ENCODE measurements around the gene MRGPRF.
"Not testable (repeated sequence)": the region's sequence is repeated elsewhere in the genome, so short reads cannot be mapped to it uniquely, and the experiment has no call there.

The MRGPRF gene

DNA sequence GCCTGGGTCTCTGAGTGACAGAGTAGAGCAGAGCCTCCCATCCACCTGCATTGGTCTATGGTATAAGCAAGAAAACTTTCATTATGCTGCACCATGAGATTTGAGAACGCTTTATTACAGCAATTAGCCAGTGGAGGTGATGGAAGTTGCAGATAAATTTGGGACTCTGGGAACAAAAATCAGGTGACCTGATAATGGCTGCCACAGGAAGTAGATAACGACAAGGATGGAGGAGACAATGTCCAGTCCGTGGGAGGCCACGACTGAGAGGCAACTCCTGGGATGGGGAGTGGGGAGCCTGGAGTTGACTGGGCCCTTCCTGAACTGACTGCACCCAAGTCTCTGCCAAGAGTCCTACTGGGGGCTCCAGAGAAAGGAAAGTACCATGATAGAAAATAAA, 37.0 kb downstream of the MRGPRF start:
- no peak for DNase-seq (ENCODE audit: low read depth, low spot score)
- no peak overlapping the region for H3K4me3 ChIP-seq (ENCODE audit: low read depth, low read length)
- in situ Hi-C loops (cut with HindIII; ENCODE audit: low sequenced_read_pairs), result no loop called here
- TF ChIP-seq, protein P1, sequence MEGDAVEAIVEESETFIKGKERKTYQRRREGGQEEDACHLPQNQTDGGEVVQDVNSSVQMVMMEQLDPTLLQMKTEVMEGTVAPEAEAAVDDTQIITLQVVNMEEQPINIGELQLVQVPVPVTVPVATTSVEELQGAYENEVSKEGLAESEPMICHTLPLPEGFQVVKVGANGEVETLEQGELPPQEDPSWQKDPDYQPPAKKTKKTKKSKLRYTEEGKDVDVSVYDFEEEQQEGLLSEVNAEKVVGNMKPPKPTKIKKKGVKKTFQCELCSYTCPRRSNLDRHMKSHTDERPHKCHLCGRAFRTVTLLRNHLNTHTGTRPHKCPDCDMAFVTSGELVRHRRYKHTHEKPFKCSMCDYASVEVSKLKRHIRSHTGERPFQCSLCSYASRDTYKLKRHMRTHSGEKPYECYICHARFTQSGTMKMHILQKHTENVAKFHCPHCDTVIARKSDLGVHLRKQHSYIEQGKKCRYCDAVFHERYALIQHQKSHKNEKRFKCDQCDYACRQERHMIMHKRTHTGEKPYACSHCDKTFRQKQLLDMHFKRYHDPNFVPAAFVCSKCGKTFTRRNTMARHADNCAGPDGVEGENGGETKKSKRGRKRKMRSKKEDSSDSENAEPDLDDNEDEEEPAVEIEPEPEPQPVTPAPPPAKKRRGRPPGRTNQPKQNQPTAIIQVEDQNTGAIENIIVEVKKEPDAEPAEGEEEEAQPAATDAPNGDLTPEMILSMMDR (IDR thresholded peaks at IDR 0.05; ENCODE audit: low read depth, low read length), result no peak

- H3K4me3 ChIP-seq (ENCODE audit: low read depth, low read length), result no peak overlapping the region
- in situ Hi-C loops (cut with HindIII; ENCODE audit: low sequenced_read_pairs), result no loop called here
- TF ChIP-seq, protein P1 (IDR thresholded peaks at IDR 0.05; ENCODE audit: low read depth, low read length), result no peak
- no peak for DNase-seq (ENCODE audit: low read depth, low spot score)
These were observed 38.4 kb downstream of the MRGPRF start for GRCh38 chr11:68974421-68975194.

DNA sequence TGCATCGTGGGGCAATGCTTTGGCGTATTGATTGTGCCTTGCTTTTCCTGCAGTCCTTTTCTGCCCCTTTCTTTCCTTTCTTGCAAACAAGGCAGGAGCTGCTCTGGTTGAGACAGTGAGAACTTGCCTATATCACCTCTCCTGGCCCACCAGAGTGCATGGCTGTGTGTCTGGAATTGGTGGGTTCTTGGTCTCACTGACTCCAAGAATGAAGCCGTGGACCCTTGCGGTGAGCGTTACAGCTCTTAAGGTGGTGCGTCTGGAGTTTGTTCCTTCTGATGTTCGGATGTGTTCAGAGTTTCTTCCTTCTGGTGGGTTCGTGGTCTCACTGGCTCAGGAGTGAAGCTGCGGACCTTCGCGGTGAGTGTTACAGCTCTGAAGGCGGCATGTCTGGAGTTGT, 39.3 kb downstream of the MRGPRF start:
- in situ Hi-C loops (cut with HindIII; ENCODE audit: low sequenced_read_pairs); DNase-seq (ENCODE audit: low read depth, low spot score); H3K4me3 ChIP-seq (ENCODE audit: low read depth, low read length): not testable (repeated sequence)

GRCh38 chr11:68973219-68973618, 39.8 kb downstream of the MRGPRF start:
- in situ Hi-C loops (cut with HindIII; ENCODE audit: low sequenced_read_pairs), result no loop called here
- no peak for DNase-seq (ENCODE audit: low read depth, low spot score)
- TF ChIP-seq, protein P1 (IDR thresholded peaks at IDR 0.05; ENCODE audit: low read depth, low read length), result no peak

DNA sequence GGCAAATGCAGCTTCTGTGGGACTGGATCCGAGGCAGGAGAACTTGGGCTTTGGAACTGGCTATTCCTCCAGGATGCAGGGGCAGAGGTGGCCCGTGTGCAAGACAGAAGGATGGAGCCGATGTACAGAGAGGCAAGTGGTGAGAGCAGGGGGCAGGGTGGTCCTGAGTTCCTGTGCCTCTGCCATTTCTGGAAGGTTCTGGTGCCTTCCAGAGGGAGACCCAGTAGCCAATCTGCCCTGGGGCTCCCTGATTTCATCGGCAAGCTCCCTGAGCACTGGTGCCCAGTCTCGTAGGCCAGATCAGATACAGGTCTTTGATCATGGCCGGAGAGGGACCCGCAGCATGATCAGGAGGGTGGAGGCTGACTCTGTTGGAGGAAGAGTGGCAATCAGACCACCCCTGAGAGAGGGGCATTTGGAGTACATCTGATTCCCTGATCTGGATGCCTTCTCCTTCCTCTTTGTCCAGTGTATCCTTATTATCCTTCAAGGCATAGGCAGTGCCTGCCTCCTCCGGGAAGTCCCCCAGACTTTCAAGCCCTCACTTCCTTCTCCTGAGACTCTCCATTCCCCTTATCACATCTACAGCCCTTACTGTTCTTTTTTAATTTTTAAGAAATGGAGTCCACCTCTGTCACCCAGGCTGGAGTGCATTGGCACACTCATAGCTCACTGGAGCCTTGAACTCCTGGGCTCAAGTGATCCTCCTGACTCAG, 42.0 kb downstream of the MRGPRF start:
- in situ Hi-C loops (cut with HindIII; ENCODE audit: low sequenced_read_pairs), result no loop called here
- DNase-seq (ENCODE audit: low read depth, low spot score), result no peak
- no peak overlapping the region for H3K4me3 ChIP-seq (ENCODE audit: low read depth, low read length)
- TF ChIP-seq, protein P1 (IDR thresholded peaks at IDR 0.05; ENCODE audit: low read depth, low read length), result no peak

More at GRCh38 chr11:68973219-68973618, 39.8 kb downstream of the MRGPRF start:
- no peak overlapping the region for H3K4me3 ChIP-seq (ENCODE audit: low read depth, low read length)

DNA sequence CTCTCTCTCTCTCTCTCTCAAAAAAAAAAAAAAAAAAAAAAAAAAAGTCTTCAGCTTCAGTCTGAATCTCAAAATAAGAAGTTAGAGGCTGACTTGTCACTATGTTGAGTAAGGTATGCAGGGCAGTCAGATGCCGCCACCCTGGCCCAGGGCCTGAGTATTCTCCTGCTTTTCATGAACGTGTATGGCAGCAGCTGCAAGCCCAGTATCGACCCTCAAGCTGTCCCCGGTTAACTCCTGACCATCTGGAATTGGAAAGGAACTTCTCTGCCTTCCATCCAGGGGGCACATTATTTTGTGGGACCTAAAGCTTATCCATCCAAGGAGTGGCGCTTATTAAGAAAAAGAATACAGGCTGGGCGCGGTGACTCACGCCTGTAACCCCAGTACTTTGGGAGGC, 43.7 kb downstream of the MRGPRF start:
- no peak overlapping the region for H3K4me3 ChIP-seq (ENCODE audit: low read depth, low read length)
- in situ Hi-C loops (cut with HindIII; ENCODE audit: low sequenced_read_pairs), result no loop called here
- no peak for DNase-seq (ENCODE audit: low read depth, low spot score)
- TF ChIP-seq, protein P1 (IDR thresholded peaks at IDR 0.05; ENCODE audit: low read depth, low read length), result no peak

Data from astrocyte of the spinal cord (primary cell).